NCI-H226 (cell line): ENCODE measurements around the gene VMP1.
"Not testable (repeated sequence)": the region's sequence is repeated elsewhere in the genome, so short reads cannot be mapped to it uniquely, and the experiment has no call there.

Source experiments
- DNase-seq: peaks from one replicate; pipeline ENCODE4 v3.0.0-alpha.2; 2015

The VMP1 gene

DNA sequence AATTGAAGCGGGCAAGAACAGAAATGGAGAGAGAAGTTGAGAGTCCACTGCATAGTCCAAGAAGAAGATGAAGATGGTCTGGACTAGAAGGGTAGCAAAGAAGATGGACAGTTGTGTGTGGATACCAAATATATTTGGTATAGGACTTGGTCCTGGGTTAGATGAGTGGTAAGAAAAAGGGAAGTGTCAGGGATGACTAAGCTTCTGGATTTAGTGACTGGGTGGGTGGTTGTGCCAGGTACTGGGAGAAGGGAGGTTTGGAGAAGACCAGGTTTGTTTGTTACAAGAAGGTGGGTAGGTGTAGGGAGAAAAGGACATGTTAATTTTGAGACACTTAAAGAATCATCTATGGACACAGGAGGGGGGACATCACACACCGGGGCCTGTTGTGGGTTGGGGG, 5.4 kb downstream of the VMP1 start:
- peak; percentile 6 for DNase-seq

DNA sequence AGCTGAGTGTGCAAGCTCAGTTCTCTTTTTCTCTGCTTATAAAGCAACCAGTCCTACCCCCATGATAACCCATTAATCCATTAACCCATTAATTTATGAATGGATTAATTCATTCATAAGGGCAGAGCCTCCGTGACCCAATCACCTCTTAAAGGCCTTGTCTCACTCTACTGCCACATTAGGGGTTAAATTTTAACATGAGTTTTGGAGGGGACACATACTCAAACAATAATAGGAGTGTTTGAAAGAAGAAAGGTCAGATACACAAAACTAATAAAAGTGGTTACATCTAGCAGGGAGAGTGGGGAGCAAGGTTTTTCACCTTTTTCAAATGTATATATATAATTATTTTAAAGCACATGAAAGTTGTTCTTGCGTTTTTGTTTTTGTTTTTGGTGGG, 6.8 kb downstream of the VMP1 start:
- DNase-seq: no peak

DNA sequence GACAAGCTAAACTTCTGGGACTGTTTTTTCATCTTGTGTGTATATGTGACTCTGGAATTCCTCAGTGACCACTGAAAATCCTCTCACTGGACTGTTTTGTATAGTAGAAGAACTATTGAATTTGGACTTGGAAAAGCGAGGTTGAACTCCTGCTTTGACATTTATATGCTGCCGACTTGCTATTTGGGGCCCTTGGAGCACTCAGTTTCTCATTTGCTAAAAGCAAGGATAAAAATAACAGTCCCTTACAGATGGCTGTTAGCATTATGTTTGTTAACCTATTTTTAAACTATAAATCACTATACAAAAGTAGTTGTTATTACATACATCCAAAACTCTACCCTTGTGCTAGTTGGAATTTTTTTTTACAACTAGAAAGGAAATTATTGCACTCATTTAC, 9.0 kb downstream of the VMP1 start:
- no peak for DNase-seq

DNA sequence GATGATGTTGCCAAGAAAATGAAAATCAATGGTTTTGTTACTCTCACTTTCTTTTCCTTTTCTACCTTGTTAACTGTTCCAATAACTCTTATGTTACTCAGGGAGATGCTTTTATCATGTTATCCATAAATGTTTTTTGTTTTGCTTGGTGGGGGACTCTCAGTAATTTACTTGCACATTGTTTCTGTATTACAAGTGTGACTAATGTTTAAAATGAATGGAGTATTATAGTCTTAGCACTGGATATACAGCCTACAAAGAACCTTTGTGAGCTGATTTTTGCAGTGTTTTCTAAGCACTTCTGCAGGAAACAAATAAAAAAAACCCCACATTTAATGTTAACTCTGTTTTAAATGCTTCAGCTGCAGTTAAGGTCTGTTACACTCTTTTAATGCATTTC, 12.1 kb downstream of the VMP1 start:
- no peak for DNase-seq

DNA sequence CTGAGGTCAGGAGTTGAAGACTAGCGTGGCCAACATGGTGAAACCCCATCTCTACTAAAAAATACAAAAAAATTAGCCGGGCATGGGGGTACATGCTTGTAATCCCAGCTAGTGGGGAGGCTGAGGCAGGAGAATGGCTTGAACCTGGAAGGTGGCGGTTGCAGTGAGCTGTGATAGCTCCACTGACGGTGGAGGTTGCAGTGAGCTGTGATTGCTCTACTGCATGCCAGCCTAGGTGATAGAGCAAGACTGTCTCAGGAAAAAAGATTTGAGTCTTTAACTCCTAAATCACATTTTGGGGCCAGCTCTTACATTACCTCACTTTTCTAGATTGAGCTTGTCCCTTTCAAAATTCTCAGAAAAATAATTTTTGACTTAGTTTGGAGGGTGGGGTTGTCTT, 15.2 kb downstream of the VMP1 start:
- no peak for DNase-seq

DNA sequence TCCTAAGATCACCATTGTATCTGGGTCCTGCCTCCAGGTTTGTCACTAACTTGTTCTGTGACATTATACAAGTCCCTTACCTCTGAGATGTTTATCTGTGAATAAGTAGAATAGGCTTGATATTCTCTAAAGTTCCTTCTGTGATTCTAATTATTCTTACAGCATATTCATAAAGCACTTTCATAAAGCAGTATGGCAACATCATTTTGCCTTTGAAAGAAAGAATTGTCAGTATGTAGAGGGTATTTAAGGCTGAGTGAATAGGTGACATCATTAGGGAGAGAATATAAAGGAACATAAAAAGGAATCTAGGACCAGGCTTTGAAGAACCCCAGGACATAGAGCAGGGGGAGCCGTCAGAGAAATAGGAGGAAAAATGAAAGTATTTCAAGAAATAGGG, 15.6 kb downstream of the VMP1 start:
- no peak for DNase-seq

DNA sequence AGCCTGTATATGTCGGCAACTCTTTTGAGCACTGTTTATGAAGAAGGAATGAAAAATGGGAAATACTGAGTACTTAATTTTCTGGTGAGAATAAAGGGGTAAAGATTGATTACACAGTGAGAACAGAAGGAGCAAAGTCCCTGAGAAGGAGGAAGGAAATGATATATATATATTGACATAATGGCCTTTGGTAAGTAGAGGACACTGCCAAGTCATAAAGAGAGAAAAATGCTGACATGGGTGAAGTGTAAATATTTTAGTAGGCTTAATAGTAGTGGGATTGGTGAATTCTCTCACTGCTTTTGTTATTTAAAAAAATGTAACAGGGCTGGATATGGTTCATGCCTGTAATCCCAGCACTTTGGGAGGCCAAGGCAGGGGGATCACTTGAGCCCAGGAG, 16.2 kb downstream of the VMP1 start:
- DNase-seq: no peak

DNA sequence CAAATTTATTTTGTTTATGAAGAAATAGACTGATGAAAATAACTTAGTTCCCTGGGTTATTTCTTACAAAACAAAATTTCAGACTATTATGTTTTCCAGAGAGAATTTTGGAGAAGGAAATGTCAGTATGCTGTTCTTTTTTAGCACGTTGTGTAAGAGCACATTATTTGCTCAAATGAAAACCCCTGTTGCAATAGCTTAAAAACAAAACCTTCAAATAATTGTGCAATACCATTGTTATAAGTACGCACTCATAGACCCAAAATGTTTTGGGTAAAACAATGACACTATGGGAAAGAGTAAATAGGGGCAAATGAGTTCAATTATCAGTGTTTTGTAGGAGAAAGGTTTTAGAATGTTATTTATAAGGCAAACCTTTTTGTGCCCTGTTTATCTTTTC, 18.2 kb downstream of the VMP1 start:
- no peak for DNase-seq

DNA sequence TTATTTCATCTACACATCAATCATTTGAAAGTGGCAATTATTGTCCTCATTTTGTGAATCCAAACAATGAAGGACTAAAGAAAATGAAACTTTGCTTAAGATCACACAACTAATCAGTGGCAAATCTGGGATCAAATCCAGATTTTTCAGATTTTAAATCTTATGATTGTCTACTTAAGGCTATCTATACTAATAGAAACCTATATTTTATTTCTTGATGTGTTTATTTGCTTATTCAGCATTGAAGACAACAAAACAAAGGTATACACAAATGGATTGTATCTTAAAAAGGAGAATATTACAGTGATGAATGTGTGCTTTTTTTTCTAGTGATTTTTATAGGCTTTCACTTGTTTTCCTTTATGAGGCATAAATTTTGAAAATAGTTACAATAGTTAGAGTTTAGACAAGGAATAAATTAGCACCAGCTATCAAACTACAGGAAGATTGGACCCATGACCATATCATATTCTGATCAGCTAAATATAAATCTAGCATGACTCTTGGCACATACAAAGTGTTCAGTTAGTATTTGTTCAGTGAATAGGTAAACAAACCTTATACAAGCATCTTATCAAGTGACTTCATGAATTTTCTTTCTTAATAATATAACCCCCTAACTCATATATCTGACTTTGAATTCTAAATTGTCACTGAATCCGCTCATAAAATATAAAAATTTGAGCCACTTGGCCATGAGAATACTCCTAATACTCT, 20.5 kb downstream of the VMP1 start:
- DNase-seq: no peak

DNA sequence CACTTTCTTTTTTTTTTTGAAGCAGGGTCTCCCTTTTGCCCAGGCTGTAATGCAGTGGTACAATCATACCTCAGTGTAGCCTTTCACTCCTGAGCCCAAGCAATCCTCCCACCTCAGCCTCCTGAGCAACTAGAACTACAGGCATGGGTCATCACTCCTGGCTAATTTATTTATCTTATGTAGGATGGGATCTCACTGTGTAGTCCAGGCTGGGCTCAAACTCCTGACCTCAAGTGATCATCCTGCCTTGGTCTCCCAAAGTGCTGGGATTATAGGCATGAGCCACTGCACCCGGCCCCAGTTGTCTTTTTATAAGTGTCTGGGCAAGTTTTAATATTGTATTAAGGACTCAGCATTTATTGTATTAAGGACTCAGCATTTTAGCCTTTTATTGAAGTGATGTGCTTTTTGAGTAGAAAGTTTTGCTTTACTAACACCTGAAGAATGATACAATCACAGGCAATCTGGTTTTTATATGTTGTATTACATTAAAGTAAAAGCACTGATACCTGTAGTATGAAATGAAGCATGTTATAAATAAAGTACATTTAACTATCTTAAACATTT, 22.9 kb downstream of the VMP1 start:
- no peak for DNase-seq

DNA sequence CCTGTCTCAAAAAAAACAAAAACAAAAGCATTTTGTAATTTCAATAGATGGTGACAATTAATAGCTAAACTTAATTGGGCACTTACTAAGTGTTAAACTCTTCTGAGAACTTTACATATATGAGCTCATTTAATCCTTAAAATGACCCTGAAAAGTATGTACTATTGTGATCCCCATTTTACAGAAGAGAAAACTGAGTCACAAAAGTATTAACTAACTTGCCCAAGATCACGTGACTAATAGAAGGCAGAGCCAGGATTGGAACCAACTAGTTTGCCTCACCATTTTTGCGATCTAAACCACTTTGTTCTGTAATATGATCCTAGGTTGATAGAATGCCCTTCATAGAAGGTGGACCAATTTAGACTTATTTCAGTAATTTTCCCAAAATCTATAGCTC, 26.2 kb downstream of the VMP1 start:
- no peak for DNase-seq

DNA sequence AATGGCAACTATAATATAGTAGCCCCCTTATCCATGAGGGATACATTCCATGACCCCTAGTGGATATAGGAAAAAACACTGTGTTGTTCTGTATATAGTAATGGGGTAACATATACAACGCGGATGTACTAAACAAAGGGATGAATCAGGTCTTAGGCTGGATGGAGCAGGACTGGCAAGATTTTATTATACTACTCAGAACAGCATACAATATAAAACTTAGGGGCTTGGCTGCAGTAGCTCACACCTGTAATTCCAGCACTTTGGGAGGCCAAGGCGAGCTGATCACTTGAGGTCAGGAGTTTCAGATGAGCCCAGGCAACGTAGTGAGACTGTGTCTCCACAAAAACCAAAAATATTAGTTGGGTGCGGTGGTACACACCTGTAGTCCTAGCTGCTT, 26.8 kb downstream of the VMP1 start:
- DNase-seq: no peak

DNA sequence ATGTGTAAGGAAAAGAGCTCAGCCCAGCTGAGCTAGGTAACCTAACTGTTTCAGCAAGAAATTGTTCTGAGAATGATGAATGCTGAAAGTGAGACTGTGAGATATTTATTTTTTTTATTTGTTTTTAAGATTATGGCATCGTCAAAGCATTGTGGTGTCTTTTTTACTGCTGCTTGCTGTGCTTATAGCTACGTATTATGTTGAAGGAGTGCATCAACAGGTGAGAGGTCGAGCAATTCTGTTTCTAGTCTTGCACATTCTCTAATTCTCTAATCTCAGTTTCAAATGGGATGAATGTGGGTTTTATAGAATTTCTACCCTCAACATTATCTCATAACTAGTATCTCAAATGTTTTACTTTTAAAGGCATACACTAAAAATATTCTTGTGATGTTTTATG, 29.9 kb downstream of the VMP1 start:
- DNase-seq: no peak

DNA sequence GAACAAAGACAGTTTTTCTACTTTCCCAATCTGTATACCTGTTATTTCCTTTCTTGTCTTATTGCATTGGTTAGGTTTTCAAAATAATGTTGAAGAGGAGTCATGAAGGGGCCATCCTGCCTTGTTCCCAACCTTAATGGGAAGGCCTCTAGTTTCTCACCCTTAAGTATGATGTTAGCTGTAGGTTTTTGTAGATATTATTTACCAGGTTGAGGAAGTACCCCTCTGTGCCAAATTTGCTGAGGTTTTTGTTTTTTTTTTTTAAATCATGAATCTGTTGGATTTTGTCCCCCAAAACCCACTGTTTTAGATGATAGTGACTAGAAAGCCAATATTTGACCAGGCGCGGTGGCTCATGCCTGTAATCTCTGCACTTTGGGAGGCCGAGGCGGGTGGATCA, 36.4 kb downstream of the VMP1 start:
- no peak for DNase-seq

DNA sequence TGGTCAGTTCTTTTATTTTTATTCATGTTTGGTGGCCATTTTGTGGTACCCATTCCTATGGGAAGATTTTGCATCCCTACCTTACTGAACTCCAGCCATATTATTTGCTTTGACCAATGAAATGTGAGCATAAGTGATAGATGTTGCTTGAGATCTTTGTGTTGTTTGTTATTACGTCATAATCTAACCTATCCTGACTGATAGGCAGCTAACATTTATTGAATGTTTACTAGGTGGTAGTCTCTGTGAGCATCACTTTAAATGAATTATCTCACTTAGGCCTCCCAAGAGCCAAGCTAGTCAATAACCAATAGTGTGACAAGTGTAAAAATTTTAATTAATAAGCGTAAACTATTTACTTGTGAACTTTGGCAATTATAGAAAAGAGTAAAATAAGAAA, 37.6 kb downstream of the VMP1 start:
- no peak for DNase-seq

DNA sequence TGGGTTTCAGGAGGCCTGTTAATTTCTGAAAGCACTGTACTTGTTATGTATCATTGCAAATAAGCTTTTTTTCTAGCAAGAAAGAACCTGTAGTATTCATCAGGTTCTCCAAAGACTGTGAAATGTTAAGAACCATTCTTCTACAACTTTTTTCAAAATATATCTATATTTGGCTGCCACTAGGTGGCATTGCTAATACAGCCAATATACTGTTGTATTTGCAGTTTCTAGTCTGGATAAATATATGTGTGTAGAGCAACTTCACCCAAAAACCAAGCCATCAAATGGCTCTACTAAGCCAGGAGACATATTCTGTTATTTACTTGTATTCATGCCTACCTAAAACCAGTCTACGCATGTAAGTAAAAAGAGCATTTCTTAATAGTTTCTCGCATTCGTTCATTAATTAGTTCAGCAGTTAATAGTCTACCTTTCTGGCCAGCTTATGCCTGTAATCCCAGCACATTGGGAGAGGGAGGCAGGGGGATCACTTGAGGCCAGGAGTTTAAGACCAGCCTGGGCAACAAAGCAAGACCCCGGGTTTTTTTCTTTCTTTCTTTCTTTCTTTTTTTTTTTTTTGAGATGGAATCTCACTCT, 39.5 kb downstream of the VMP1 start:
- no peak for DNase-seq

DNA sequence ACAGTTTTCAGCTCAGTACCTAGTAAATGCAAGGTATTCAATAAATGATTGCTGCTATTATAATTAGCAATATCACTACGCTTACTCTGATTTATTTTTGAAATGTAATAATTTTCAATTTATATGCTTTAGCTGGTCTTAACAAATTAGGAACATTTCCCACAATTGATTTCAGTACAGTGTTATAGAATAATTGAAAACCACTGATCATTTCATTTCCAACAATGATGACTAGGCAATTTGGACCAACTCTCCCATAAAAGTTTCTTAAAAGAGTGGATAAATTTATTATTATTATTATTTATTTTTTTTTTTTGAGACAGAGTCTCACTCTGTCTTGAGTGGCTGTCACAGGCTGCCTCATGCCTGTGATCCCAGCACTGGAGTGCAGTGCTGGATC, 41.1 kb downstream of the VMP1 start:
- DNase-seq: no peak

DNA sequence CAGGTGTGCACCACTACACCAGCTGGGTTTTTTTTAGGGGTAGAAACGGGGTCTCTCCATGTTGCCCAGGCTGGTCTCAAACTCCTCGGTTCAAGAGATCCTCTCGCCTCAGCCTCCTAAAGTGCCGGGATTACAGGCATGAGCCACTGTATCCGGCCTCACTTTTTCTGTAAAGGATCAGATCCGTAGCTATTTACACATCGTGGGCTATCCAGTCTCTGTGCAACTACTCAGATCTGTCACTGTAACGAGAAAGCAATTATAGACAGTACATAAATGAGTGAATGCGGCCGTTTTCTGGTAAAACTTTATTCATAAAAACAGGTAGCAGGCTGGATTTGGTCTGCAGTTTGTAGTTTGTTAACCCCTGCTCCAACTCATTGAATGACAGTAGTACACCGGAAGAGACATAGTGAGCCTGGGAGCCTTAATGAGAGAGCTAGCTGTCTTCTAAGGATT, 44.5 kb downstream of the VMP1 start:
- DNase-seq: no peak

DNA sequence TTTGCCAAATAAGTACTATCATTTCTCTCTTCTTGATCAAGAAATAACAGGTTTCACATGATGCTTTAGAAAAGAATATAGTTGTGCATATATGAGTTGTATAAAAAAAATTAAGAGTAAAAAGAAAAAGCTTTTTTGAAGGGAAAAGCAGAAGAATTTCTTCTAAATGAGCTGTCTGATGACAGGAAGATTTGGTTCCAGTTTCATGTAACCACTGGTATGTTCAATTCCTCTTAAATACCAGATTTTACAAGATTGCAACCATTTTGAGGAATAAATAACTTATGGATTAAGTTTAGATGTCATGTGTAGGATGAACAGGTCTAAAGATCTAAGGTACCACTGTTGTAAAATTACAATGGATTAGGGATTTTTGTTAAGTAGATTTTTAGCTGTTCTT, 45.0 kb downstream of the VMP1 start:
- DNase-seq: no peak

DNA sequence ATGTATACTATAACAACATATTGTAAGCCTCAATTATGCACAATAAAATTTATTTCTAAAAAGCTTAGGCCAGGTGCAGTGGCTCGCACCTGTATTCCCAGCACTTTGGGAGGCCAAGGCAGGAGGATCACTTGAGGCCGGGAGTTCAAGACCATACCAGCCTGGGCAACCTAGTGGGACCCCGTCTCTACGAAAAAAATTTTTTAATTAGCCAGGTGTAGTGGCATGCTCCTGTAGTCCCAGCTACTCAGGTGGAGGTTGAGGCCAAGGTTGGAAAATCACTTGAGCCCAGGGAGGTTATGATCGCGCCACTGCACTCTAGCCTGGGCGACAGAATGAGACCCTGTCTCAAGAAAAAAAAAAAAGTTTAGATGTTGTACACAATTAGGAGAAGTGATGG, 45.5 kb downstream of the VMP1 start:
- no peak for DNase-seq

DNA sequence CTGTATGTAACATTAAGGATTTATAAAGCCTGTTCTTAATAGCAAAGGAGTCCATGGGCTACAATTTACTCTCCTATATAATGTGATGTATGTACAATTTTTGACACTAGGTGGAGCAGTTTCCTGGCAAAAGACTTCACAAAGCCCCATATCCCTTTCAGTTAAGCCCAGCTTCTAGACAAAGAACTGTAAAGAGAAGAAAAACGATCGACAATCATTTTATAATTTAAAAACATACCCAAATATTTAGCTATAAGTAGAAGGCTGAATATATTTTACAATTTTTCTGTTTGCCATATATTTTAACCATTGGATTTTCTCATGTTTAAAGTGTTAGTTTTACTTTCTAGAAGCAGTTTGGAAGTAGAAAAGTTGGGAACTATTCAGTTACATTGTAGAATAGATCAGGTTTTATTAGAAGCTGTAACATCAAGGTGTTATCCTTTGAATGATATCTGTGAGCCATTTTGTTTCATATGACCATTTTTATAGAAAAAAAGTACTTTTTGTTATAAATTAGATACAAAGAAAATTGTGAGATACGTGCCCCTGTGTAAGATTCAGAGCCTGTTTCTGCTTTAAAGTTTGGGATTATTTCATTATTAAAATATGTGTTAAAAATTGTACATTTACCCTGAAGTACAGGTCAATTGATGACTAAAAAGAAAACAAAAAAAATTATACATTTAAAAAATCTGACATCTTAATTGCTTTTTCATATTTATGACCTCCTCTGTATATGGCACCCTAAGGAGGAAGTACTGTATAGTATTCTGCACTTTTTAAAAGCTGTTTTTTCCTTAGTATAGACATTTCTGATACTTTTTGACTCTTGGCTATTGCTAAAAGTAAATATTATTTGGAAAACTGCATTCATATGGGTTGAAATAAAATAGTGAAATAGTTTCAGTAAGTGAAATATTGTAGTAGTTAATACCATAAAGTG, 46.3 kb downstream of the VMP1 start:
- DNase-seq: peak; percentile 32

DNA sequence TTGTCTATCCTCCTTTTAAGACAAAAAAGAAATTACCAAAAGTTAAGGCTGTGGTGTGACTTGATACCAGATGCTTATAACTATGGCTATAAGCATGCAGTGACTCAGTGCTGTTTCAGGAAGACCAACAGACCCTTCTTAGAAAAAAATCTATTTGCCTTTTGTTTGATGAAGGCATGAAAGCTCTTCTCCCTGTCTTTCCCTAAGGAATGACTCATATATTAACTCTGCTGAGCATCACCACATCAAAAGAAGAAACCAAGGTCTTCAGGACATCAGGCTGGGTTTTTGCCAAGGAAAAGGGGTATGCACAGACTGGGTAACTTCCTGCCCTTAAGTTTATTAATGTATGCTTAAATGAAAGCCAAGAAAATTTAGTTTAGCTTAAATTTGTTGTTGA, 47.1 kb downstream of the VMP1 start:
- DNase-seq: peak; percentile 73

DNA sequence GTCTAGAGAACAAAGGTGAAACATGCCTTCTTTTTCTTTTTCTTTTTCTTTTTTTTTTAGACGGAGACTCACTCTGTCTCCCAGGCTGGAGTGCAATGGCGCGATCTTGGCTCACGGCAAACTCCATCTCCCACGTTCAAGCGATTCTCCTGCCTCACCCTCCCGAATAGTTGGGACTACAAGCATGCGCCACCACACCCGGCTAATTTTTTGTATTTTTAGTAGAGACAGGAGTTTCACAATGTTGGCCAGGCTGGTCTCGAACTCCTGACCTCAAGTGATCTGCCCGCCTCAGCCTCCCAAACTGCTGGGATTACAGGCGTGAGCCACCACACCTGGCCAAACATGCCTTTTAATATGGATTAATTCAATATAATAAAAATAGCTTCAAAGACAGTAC, 47.6 kb downstream of the VMP1 start:
- DNase-seq: not testable (repeated sequence)
